ENCODE results near the gene ZNF483. TPM values are rescaled to one million over a fixed set of nuclear protein-coding genes. Genes with fewer than 3 reads are reported as not detected.
"Not testable (repeated sequence)": the region's sequence is repeated elsewhere in the genome, so short reads cannot be mapped to it uniquely, and the experiment has no call there.

Gene ZNF483
- total RNA-seq, 2 donors from 2014 or later, result 5.1 to 8.2 TPM

DNA sequence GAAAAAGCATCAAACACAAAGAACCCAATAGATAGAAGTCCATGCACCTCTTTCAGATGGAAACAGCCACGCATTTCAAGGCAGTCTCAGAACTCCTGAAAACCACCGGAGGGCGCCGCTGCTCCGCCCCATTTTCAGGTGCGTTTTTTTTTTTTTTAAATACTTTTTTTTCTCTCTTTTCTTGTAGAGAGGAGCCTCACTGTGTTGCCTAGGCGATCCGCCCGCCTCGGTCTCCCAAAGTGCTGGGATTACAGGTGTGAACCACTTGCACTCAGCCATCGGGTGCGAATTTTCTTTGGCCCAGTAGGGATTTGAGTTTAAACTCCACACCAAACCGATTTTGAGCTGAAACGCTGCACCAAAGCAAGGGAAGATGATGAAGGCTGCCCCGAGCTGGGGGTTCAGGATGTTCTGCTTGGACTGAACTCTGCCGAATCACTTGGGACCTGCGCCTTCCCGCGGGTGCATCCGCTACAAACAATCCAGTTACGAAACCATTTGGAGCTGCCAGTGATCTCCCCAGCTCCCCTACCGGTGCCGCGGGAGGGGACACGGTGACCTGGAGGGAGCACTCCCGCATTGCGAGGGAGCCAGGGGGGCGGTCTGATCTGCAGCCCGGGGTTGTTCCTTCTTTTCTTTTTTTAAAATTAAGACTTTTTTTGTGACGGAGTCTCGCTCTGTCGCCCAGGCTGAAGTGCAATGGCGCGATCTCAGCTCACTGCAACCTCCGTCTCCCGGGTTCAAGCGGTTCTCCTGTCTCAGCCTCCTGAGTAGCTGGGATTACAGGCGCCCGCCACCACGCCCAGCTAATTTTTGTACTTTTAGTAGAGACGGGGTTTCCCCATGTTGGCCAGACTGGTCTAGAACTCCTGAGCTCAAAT lies 73.1 kb downstream of the ZNF483 start:
- ATAC-seq (peak; percentile 55 to 73), DNase-seq (ENCODE audit: low spot score in 2 of 2) (peak in 1 of 2 donors; percentile 60)
- Mint-ChIP-seq H3K27ac (no peak overlapping the region), H3K36me3 (peaks cover 5 to 8% of the 10 kb centered on the region in 2 donors), H3K9me3 (no peaks in the 10 kb centered on the region)

DNA sequence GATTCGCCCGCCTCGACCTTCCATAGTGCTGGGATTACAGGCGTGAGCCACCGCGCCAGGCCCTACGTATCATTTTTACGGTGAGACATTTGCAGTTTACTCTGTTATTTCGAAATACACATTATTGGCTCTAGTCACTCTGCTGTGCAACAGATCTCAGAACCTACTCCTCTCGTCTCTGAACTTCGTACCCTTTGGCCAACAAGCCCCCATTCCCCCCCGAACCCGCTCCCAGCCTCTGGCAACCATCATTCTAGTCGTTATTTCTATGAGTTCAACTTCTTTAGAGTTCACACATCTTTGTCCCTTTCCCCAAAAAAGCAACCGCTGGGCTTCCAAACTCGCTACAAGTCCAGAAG lies 73.7 kb downstream of the ZNF483 start:
- Mint-ChIP-seq H3K27ac (peak overlapping the region in 1 of 2 donors; percentile 20), H3K36me3 (peaks cover 5 to 8% of the 10 kb centered on the region in 2 donors), H3K9me3 (no peaks in the 10 kb centered on the region)
- ATAC-seq, result peak; percentile 32 to 81
- no peak for DNase-seq (ENCODE audit: low spot score in 2 of 2)

GRCh38 chr9:111599092-111599954 lies 74.3 kb downstream of the ZNF483 start, which contains the start of gene PTGR1:
TSS of gene PTGR1 (minus strand) at chr9:111599647. CDS start at chr9:111597422, 2,225 bp downstream.
- ATAC-seq (peak; percentile 10 to 39), DNase-seq (ENCODE audit: low spot score in 2 of 2) (peak in 1 of 2 donors; percentile 32)
- Mint-ChIP-seq H3K9me3 (no peaks in the 10 kb centered on the region), H3K27ac (peak within 1 kb of the TSS in 1 of 2 donors; percentile 20), H3K36me3 (peaks cover 5 to 8% of the 10 kb centered on the region in 2 donors)

- Mint-ChIP-seq H3K36me3 (peaks cover 5 to 8% of the 10 kb centered on the region in 2 donors), H3K27ac (no peak overlapping the region), H3K9me3 (no peaks in the 10 kb centered on the region)
- DNase-seq (ENCODE audit: low spot score in 2 of 2) (no peak), ATAC-seq (no peak)
Observed at GRCh38 chr9:111599955-111600343, 75.0 kb downstream of the ZNF483 start.

- no peak for DNase-seq (ENCODE audit: low spot score in 2 of 2)
- Mint-ChIP-seq H3K9me3 (no peaks in the 10 kb centered on the region), H3K36me3 (peaks cover 5 to 8% of the 10 kb centered on the region in 2 donors), H3K27ac (peak overlapping the region in 1 of 2 donors; percentile 29)
- no peak for ATAC-seq
Observed at GRCh38 chr9:111601237-111602018, 76.4 kb downstream of the ZNF483 start.

DNA sequence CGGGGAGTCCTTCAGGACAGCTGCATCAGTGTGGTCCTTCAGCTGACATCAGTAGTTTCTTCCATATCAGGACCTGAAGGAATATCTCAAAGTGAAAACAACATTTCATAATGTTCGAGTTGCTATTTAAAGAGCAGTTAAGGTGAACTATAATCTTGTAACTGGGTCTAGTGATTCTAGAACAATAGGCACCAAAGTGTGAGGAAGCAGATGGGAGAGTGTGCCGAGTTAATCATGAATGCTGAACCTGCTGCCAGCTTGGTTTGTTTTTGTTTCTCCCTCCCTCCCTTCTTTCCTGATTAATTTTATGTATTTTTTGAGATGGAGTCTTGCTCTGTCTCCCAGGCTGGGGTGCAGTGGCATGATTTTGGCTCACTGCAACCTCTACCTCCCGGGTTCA lies 78.1 kb downstream of the ZNF483 start:
- Mint-ChIP-seq H3K9me3 (no peaks in the 10 kb centered on the region), H3K27ac (no peak overlapping the region), H3K36me3 (peaks cover 5 to 8% of the 10 kb centered on the region in 2 donors)
- ATAC-seq, result no peak
- DNase-seq (ENCODE audit: low spot score in 2 of 2), result no peak

GRCh38 chr9:111604054-111604615 lies 79.2 kb downstream of the ZNF483 start:
- ATAC-seq, result no peak
- DNase-seq (ENCODE audit: low spot score in 2 of 2), result no peak
- peaks cover 4 to 6% of the 10 kb centered on the region in 2 donors for H3K36me3 Mint-ChIP-seq
- no peak overlapping the region for H3K27ac Mint-ChIP-seq
- H3K9me3 Mint-ChIP-seq, result no peaks in the 10 kb centered on the region

DNA sequence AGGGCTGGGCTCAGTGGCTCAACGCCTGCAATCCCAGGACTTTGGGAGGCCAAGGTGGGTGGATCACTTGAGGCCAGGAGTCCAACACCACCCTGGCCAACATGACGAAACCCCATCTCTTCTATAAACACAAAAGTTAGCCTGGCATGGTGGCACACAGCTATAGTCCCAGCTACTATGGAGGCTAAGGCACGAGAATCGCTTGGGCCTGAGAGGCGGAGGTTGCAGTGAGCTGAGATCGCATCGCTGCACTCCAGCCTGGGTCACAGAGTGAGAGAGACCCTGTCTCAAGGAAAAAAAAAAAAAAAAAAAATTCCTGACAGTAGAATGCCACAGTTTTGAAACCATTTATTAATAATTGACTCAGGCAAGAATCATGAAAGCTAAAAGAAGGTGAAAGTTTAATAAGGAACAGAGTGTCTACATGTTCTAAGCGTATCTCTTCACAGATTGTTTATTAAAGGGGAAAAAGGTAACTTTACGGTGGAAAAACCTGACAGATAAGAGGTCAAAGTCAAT lies 80.1 kb downstream of the ZNF483 start:
- no peak for ATAC-seq

DNA sequence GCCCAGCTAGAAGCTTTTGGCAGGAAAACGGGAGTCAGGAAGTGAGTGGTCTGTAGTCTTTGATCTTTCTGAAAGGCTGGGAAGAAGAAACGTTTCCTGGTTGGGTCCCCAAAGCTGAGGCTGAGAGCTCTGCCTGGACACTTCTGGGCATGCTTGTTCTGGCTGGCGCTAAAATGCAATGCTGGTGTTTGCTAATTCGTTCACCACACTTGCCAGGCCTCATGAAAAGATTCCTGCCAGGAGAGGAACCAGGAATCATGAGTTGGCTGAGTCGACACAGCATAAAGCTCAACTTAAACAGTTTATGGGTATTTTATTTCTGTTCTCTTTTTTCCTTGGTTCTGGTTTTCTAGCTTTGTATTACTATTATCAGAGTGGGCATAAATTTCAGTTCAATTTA lies 85.2 kb downstream of the ZNF483 start:
- H3K9me3 Mint-ChIP-seq, result no peaks in the 10 kb centered on the region
- H3K27ac Mint-ChIP-seq, result no peak overlapping the region
- no peaks in the 10 kb centered on the region for H3K36me3 Mint-ChIP-seq
- ATAC-seq (no peak), DNase-seq (ENCODE audit: low spot score in 2 of 2) (no peak)

More for the DNA sequence above, 80.1 kb downstream of the ZNF483 start:
- no peaks in the 10 kb centered on the region for H3K36me3 Mint-ChIP-seq
- H3K27ac Mint-ChIP-seq, result no peak overlapping the region
- DNase-seq (ENCODE audit: low spot score in 2 of 2), result no peak
- no peaks in the 10 kb centered on the region for H3K9me3 Mint-ChIP-seq

DNA sequence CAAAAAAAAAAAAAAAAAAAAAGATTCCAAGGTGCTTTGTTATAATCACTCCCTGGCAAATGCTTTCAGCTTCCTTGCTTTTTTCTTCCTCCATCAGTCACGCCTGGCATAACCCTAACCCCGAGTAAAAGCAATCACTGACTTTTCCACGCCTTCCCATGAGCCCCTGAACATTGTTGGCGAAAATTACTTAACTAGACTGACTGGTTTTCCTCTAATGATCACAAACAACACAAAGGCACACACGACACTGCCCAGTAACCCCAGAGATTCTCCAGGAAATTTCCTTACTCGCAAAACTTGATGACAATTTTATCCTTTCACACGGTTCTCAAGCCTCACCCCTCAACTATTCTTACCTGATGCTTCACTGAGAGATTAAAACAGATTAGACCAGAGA lies 85.9 kb downstream of the ZNF483 start:
- Mint-ChIP-seq H3K9me3 (no peaks in the 10 kb centered on the region), H3K27ac (no peak overlapping the region), H3K36me3 (no peaks in the 10 kb centered on the region)
- ATAC-seq (no peak), DNase-seq (ENCODE audit: low spot score in 2 of 2) (no peak)

DNA sequence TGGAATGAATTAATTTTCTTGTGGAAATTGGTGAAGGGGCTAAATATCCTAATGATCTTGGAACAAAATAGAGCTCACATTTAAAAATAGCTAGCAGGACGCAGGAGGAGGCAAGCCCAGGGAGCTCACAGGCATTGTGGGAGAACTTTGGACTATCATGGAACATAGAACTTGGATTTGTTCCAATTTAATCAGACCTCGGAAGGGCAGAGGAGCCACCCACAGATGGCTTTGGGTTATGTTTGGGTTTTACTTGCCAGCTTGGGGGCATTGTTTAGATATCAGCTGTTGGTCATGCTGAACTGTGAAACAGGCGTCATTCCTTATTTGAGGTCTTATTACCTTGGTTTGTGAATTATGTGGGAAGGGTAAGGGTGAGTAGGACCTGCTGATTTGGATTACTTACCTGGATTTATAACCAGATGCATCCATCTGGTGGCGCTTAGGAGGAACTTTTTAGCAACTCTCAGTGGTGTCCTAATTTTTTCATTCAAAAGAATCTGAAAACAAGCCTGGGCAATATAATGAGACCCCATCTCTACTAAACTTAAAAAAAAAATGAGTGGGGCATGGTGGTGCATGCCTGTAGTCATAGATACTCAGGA lies 88.6 kb downstream of the ZNF483 start:
- no peaks in the 10 kb centered on the region for H3K9me3 Mint-ChIP-seq
- no peaks in the 10 kb centered on the region for H3K36me3 Mint-ChIP-seq
- ATAC-seq (no peak), DNase-seq (ENCODE audit: low spot score in 2 of 2) (no peak)
- H3K27ac Mint-ChIP-seq, result no peak overlapping the region

GRCh38 chr9:111615928-111616327 lies 90.9 kb downstream of the ZNF483 start:
- no peaks in the 10 kb centered on the region for H3K9me3 Mint-ChIP-seq
- no peak overlapping the region for H3K27ac Mint-ChIP-seq
- ATAC-seq (no peak), DNase-seq (ENCODE audit: low spot score in 2 of 2) (no peak)
- no peaks in the 10 kb centered on the region for H3K36me3 Mint-ChIP-seq

DNA sequence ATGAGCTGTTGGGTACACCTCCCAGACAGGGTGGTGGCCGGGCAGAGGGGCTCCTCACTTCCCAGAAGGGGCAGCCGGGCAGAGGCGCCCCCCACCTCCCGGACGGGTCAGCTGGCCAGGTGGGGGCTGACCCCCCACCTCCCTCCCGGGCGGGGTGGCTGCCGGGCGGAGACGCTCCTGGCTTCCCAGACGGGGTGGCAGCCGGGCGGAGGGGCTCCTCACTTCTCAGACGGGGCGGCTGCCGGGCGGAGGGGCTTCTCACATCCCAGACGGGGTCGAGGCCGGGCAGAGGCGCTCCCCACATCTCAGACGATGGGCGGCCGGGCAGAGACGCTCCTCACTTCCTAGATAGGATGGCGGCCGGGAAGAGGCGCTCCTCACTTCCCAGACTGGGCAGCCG lies 92.4 kb downstream of the ZNF483 start:
- not testable (repeated sequence) for H3K36me3 Mint-ChIP-seq; DNase-seq (ENCODE audit: low spot score in 2 of 2); H3K27ac Mint-ChIP-seq; ATAC-seq; H3K9me3 Mint-ChIP-seq

DNA sequence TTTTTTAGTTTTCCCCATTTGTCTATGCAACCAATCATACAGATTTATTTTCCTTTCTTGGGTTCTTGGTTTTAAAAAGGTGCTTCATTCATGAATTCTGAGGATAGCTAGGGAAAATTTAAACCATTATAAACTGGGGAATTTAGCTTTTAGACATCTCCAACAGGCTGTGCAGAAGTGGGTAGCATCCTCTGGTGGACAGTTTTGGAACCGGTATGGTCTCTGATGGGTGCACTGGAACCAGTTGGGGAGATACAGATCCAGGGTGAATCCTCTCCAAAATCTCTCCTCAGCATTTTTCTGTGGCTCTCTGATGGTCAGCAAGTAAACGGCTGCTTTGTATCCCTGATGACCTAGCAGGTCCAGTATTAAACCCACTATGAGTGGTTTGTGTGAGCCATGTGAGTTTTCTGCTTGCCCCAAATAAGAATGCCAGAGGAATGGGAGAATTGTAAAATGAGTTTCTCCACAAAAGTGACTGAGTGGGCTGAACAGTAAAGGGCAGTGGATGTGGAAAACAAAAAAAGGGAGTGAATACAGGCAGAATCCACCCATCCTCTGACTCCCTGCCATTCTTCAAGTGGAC lies 97.0 kb downstream of the ZNF483 start:
- DNase-seq (ENCODE audit: low spot score in 2 of 2), result no peak
- H3K9me3 Mint-ChIP-seq, result no peaks in the 10 kb centered on the region
- no peak overlapping the region for H3K27ac Mint-ChIP-seq
- H3K36me3 Mint-ChIP-seq, result no peaks in the 10 kb centered on the region
- peak; percentile 43 to 73 for ATAC-seq

DNA sequence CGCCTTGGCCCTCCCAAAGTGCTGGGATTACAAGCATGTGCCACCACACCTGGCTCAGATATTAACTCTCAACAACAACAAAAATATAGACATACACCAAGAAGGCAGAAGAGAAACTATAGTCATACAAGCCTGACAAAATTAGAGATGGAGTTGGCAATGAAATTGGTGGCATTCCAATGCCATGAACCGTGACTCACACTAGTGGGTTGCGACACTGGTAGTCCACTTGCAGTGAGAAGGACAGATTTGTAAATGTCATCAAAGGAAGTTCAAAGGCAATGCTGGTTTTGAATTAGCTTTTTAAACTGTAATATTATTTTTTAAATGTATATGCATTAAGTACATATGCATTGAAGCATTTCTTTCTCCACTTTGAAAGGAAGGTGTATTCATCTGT lies 97.6 kb downstream of the ZNF483 start:
- DNase-seq (ENCODE audit: low spot score in 2 of 2) (no peak), ATAC-seq (no peak)
- Mint-ChIP-seq H3K9me3 (no peaks in the 10 kb centered on the region), H3K27ac (no peak overlapping the region), H3K36me3 (no peaks in the 10 kb centered on the region)

All from activated naive CD4-positive, alpha-beta T cell treated with anti-CD3 and anti-CD28 coated beads, Interleukin-2, amount 50 U/mL, for 72 hours (primary cell).